ENCODE measurements around the gene OR51D1. TPM values are rescaled to one million over a fixed set of nuclear protein-coding genes. Genes with fewer than 3 reads are reported as not detected.

Gene OR51D1
- total RNA-seq, result not detected in 2 replicates

DNA sequence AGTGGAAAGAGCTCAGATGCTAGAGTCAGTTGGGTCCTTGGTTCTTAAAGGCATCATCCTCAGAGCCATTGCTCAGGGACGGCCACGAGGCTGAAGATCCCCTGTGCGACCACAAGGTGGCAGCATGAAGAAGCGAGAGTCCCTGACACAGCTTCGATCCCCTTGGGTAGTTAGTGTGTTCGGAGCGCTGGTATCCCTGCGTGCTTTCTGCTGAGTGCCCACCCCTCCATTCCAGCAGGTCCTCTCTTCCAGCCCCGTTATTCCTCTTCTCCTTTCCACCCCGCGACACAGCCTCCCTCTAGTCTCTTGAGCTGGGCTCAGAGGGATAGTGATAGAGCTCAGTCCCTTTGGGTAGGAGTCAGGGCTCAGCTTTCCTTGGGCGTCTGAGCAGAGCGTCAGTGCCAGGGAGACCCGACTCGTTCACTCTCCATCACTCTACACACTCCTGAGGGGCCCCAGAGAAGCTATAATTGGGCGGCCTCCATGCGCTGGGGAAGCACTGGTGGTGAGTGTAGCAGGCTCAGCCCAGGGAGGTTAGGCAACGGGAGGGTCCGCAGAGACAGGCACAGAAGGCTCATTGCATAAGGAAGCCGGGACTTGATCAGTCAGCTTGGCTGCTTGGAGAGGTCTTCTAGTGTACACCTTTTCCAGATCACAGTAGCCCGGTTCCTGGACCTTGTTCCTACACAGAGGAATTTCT is at the start of gene OR51D1:
OR51D1 (plus strand) TSS at position 516 of the 700 bp plus-strand sequence. CDS start 2,314 bp downstream, outside the sequence.
- intact Hi-C loops (cut with micrococcal nuclease), result loop anchor here (1.0 to 10.0 kb wide), 4 partner anchors 28 to 1171 kb away; partner anchors contain the start of genes OR52N2 and TRIM68

- intact Hi-C loops (cut with micrococcal nuclease), result no loop called here
Observed at GRCh38 chr11:4589017-4589416, 48.3 kb upstream of the OR51D1 start.

- intact Hi-C loops (cut with micrococcal nuclease), result no loop called here
Observed at GRCh38 chr11:4593739-4594138, 43.5 kb upstream of the OR51D1 start, which contains the start of gene OR52I1. Gene OR52I1, plus strand, starts transcription at chr11:4594039. Its CDS starts 0 bp downstream, at chr11:4594039.

DNA sequence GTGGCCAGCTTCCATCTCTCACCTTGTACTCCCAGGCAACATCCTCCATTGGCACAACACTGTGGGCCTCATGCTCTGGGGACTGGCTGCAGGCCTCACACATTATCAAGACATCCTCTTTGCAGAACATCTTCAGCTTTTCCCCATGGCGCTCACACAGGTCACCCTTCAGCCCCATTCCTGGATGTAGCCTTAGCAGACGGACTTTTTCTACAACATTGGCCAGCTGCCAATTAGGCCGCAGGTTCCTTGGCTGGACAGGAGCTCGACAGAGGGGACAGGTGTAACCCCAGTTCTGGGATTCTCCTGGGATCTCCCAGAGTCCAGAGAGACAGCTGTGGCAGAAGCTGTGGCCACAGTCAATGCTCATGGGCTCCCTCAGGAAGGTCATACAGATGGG is 32.2 kb upstream of the OR51D1 start:
- intact Hi-C loops (cut with micrococcal nuclease), result loop anchor here (5.0 kb wide), 3 partner anchors 748 to 1228 kb away; partner anchors contain the start of genes RHOG, STIM1 and ZNF195

GRCh38 chr11:4606231-4607015 is 30.9 kb upstream of the OR51D1 start:
- intact Hi-C loops (cut with micrococcal nuclease), result loop anchor here (5.0 kb wide), 3 partner anchors 749 to 1229 kb away; partner anchors contain the start of genes RHOG, STIM1 and ZNF195

GRCh38 chr11:4607096-4607495 is 30.2 kb upstream of the OR51D1 start:
- intact Hi-C loops (cut with micrococcal nuclease), result loop anchor here (5.0 kb wide), 3 partner anchors 750 to 1230 kb away; partner anchors contain the start of genes RHOG, STIM1 and ZNF195

- intact Hi-C loops (cut with micrococcal nuclease), result loop anchor here (1.0 to 5.0 kb wide), 11 partner anchors 29 to 1627 kb away; partner anchors contain the start of genes FHIP1B, OR51D1, RHOG and STIM1
Observed at GRCh38 chr11:4607781-4608666, 29.3 kb upstream of the OR51D1 start, which contains the start of gene TRIM68. Gene TRIM68, minus strand, starts transcription at chr11:4608231. Its CDS starts 2,727 bp downstream, at chr11:4605504.

DNA sequence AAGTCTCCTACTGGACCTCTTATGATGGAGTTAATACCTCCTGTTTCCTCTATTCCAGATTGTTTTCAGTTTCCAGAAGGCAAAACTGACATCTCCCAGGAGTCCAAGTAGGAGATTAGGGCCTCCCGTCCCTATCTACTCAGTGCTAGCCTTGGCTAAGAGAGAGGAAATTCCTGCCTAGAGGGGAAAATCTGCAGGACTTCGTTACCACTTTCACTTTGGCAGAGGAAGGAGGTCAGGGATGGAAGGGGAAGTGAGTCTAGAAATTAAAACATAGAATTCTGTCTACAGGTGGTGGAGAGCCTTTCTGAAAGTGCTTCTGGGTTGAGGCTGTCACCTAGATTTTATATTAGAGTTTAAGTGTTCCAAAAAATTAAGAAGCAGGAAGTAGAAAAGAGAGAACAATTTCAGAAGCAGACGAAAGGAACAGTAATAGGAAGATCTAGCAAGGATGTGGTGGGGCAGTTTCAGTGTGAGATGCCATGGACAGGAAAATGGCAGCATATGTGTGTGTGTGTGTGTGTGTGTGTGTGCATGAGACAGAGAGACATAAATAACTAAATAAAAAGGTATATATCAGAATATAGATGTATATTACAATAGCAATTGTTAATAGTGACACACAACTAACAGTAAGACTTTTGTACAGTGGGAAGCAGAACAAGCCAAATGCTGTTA is 26.9 kb upstream of the OR51D1 start:
- intact Hi-C loops (cut with micrococcal nuclease), result no loop called here

- intact Hi-C loops (cut with micrococcal nuclease), result no loop called here
Observed at GRCh38 chr11:4611986-4612385, 25.3 kb upstream of the OR51D1 start.

DNA sequence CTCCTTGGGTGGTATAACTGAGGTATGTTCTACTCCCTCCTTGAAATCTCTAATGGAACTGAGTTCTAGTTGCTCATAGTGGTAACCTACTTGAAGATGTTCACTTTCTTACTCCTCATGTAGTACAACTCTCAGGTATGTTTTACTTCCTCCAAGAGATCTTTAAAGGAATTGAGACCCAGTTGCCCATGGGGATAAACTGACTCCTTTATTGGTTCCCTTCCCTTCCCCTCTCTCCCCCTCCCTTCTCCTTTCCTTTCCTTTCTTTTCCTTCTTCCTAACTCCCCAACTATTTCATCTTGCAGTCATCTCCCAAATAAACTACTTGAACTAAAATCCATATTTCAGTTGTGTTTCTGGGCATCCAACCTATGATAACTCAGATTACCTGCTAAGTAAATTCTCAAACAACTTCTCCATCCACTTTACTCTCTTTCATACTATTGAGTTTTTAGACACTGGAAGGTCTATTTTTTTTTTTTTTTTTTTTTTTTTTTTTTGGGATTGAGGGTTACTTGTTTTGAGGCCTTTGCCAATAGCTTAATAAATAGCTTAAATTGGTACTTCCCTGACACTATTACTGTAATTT is 21.3 kb upstream of the OR51D1 start:
- intact Hi-C loops (cut with micrococcal nuclease), result no loop called here

GRCh38 chr11:4619514-4619913 is 17.8 kb upstream of the OR51D1 start:
- intact Hi-C loops (cut with micrococcal nuclease), result no loop called here

DNA sequence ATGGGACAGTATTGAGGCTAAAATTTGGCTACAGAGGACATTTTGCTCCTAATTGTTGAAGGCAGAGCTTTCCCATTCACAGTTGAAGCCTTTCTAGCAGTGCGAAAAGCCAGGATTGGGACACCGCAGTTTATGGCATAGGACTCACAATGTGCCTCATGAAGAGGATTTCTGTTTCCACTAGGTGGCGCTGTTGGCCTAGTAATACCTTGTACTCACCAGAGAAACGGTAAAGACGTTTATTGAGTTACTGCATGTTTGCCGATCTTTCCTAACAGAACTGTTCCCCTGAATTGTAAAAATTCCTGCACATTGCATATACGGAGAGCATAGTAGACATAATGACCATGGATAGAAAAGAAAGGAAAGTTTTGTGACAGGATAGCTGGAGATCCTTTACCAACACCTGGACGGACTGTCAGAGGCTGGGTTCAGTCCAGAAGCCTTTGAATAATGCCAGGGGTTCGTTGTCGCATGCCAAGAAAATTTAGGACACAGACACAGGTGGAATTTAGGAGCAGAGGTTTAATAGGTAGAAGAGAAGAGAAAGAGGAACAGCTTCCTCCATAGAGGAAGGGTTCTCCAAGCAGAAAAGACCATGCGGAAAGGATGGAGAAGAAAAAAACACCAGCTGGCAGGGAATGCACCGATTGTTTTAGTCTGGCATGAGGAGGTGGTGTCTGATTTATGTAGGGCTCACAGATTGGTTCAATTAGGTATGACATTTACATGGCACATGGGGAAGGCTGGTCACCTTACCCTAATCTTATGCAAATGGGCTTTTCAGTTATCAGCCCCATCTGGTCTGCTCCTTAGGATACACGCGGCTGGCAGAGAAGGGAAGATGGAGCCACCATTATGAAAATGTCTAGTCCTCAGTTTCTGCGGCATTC is 10.8 kb upstream of the OR51D1 start:
- intact Hi-C loops (cut with micrococcal nuclease), result loop anchor here (1.0 kb wide), 3 partner anchors 378 to 754 kb away; no protein-coding TSS in a partner anchor

GRCh38 chr11:4636136-4636535 is 1.1 kb upstream of the OR51D1 start:
- intact Hi-C loops (cut with micrococcal nuclease), result loop anchor here (2.0 to 10.0 kb wide), 2 partner anchors 27 to 489 kb away; partner anchors contain the start of gene TRIM68

DNA sequence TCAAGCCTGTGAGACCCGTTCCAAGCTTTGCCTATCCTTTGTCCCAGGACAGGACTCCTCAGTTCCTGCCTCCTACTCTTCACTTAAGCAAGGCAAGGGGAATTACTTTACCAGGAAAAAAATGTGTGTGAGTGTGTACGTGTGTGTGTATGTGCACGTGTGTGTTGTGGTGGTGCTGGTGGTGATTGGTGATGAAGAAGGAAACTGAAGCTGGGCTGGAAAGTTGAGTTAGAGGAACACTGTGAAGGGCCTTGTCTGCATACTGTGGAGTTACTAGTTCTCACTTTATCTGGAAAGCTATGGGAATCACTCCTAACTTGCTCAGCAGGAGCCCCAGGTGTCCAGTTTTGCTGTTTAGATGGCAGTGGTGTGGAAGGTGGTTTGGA is 378 bp downstream of the OR51D1 start:
- intact Hi-C loops (cut with micrococcal nuclease), result loop anchor here (1.0 to 10.0 kb wide), 4 partner anchors 29 to 1171 kb away; partner anchors contain the start of genes OR52N2 and TRIM68

- intact Hi-C loops (cut with micrococcal nuclease), result loop anchor here (10.0 kb wide), 1 partner anchor 485 kb away; no protein-coding TSS in a partner anchor
Observed at GRCh38 chr11:4639931-4640330, 2.7 kb downstream of the OR51D1 start.

DNA sequence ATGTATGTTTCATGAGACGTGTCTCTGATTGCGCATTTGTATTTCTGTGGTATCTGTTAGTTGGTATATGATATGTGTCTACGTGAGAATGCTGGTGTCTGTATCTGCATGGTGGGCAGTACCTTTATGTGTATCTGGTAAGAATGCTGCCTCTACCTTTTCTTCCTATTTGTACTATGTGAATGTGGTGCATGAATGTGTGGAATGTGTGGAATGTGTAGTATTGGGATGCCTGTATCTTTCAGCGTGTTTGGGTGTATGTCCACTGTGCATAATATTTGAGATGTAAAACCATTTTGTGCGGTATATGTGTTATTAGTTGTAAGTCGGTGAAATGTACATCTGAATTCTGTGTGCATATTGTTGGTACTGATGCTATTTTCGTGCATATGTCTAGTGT is 4.2 kb downstream of the OR51D1 start:
- intact Hi-C loops (cut with micrococcal nuclease), result no loop called here

DNA sequence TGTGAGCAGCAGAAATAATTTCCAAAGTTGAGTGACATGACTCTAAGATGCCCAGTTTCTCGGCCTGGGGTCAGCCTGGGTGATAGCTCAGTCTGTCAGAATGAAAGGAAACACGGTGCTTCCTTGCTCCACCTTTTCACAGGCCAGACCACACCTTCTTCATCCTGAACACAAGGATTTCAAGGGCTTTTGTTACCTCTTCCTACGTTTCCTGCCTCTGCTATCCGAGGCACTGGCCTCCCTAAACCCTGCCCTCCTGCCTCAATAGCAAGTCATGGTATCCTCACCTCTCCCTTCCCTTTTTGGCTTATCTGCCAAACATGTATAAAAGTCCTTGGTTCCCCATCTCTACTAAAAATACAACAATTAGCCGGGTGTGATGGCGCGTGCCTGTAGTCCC is 4.8 kb downstream of the OR51D1 start:
- intact Hi-C loops (cut with micrococcal nuclease), result no loop called here

GRCh38 chr11:4643076-4643475 is 5.8 kb downstream of the OR51D1 start:
- intact Hi-C loops (cut with micrococcal nuclease), result no loop called here

DNA sequence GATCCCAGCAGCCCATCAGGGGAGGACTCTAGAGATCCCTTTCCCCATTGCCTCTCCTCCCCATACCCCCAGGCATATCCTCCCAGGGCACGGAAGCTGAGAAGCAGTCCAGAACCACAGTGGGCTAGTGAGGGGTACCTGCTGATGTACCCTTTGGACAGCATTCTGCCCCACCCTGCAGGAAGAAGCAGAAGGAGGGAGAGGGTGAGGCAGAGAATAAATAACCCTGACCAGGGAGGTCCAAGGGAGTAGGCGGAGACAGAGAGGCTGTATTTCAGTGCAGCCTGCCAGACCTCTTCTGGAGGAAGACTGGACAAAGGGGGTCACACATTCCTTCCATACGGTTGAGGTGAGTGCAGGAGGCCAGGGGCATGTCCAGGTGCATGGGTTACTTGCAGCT is 6.4 kb downstream of the OR51D1 start, which contains the start of gene OR51E1:
OR51E1 (plus strand) TSS at position 301 of the 400 bp plus-strand sequence. CDS start 8,545 bp downstream, outside the sequence.
- intact Hi-C loops (cut with micrococcal nuclease), result no loop called here
